H54 (cell line): ENCODE results near the gene MEMO1.

Experiments used
- DNase-seq: peaks from one replicate; pipeline ENCODE4 v3.0.0; 2011; ENCODE audit warnings: low spot score, mixed read lengths; ENCODE audit not compliant: insufficient read length
- FAIRE-seq: peaks from 3 replicates; lab custom pipeline; 2011; peaks lifted over from hg19 to GRCh38; lab: Jason Lieb, UNC
- POLR2A ChIP-seq: IDR thresholded peaks from 2 replicates; pipeline ENCODE4 v1.6.1; 2011; ENCODE audit warnings: low read depth, mild to moderate bottlenecking, low read length

Gene MEMO1

GRCh38 chr2:31831585-31831984 lies 179.2 kb downstream of the MEMO1 start:
- DNase-seq (no peak), FAIRE-seq (peak; percentile 33)
- TF ChIP-seq POLR2A, result no peak

DNA sequence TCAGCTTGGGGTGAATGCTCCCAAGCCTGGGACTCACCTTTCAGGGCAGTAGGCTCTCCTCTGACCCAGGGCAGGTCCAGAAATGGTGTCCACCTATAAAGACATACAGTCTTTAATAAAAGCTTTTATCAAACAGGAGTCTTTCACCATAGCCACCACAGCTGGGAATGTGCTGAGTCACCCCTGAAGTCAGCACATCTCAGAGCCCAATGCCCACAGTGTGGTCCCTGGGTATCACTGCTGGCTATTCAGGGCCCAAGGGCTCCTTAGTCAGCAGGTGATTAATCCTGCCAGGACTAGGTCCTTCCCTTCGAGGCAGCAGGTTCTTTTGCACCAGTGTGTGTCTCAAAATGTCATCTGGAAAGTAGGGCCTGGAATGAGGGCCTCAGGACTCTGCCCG lies 181.9 kb downstream of the MEMO1 start:
- FAIRE-seq (peak; percentile 88), DNase-seq (no peak)
- TF ChIP-seq POLR2A, result no peak

DNA sequence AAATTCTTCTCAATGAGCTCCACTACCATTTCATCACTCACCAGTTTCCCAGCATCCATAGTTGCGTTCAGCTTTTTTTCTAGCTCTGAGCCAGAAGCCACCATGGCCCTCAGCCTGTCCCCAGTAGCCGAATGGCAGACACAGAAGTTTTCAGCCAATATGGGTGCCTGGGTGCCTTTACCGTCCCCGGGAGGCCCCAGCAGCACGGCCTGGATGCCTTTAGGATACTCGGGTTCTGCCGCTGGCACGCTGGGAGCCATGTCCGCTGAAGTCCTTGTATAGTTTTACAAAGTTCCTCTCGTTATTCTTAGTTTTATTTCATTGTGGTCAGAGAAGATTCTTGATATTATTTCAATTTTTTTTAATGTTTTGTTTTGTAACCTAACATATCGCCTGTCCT lies 187.2 kb downstream of the MEMO1 start:
- no peak for DNase-seq
- no peak for FAIRE-seq
- no peak for TF ChIP-seq POLR2A

DNA sequence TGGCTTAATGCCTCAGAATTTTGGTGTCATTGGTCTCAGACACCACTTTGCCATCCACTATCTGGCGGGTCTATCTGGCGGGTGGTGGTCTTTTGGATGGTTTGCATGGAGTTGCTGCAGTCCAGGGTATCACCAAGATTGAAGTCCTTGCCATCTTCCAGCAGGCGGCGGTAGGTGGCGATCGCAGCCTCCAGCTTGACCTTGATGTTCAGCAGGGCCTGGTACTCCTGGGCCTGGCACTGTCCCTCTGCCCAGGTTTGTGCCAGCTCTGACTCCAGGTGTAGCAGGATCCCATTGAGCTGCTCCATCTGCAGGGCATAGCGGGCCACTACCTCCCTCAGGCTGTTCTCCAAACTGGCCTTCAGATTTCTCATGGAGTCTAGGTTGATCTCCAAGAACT lies 188.2 kb downstream of the MEMO1 start:
- DNase-seq, result no peak
- TF ChIP-seq POLR2A, result no peak
- no peak for FAIRE-seq
